CD14-positive monocyte (primary cell): ENCODE results near the gene RTN1. TPM values are rescaled to one million over a fixed set of nuclear protein-coding genes. Genes with fewer than 3 reads are reported as not detected.
A peak's percentile ranks its signal among the peaks of the same experiment; 100 is the strongest.

Source experiments
- DNase-seq, 3 donors: peaks; one replicate each; pipeline ENCODE4 v3.0.0-alpha.2; 2011 to 2022
- H2AFZ ChIP-seq: 2 replicates; pipeline ENCODE4 v1.6.0; 2012; ENCODE audit warnings: mild to moderate bottlenecking, low read depth, low read length, inconsistent platforms; ENCODE audit not compliant: insufficient read depth, poor library complexity, severe bottlenecking
- H3K27ac ChIP-seq, 2 donors: 1 replicate in 1 of 2; 2 replicates in 1 of 2; pipeline ENCODE4 v1.5.1; 2012 to 2013; ENCODE audit warnings: low read length in 2 of 2, control low read depth in 1 of 2, inconsistent platforms in 1 of 2, low read depth in 1 of 2, mild to moderate bottlenecking in 1 of 2
- H3K27me3 ChIP-seq, 2 donors: one replicate each; pipeline versions ENCODE4 v1.6.0 to v1.6.1; 2011 to 2013; ENCODE audit warnings: low read length in 2 of 2; ENCODE audit not compliant: control insufficient read depth in 2 of 2, insufficient read depth in 2 of 2
- H3K36me3 ChIP-seq, 2 donors: replicated peaks in 1 of 2; 1 replicate in 1 of 2; 2 replicates in 1 of 2; pipeline versions ENCODE4 v1.5.1 to v1.6.1; 2012 to 2013; ENCODE audit warnings: low read length in 2 of 2, control low read depth in 1 of 2, inconsistent platforms in 1 of 2, mild to moderate bottlenecking in 1 of 2; ENCODE audit not compliant: insufficient read depth in 2 of 2, control insufficient read depth in 1 of 2
- H3K4me1 ChIP-seq, 2 donors: 1 replicate in 1 of 2; 2 replicates in 1 of 2; pipeline versions ENCODE4 v1.5.1 to v1.6.1; 2012 to 2013; ENCODE audit warnings: low read length in 2 of 2, control low read depth in 1 of 2, inconsistent platforms in 1 of 2, mild to moderate bottlenecking in 1 of 2, moderate library complexity in 1 of 2; ENCODE audit not compliant: insufficient read depth in 2 of 2, control insufficient read depth in 1 of 2
- H3K4me2 ChIP-seq: replicated peaks from 2 replicates; pipeline ENCODE3; 2012; ENCODE audit warnings: low read length, moderate library complexity, mild to moderate bottlenecking; ENCODE audit not compliant: poor library complexity, severe bottlenecking; ENCODE audit errors: extremely low read depth
- H3K4me3 ChIP-seq, 3 experiments: fragments of 200-600 bp in 1 of 3; sonication (generic) in 1 of 3; replicated peaks in 1 of 3; 1 replicate in 2 of 3; 2 replicates in 1 of 3; pipeline ENCODE4 v1.5.1; 2011 to 2013; ENCODE audit warnings: low read length in 3 of 3, mild to moderate bottlenecking in 3 of 3, control low read depth in 2 of 3, low read depth in 2 of 3, inconsistent platforms in 1 of 3, moderate library complexity in 1 of 3
- H3K79me2 ChIP-seq: 2 replicates; pipeline ENCODE4 v1.6.0; 2012; ENCODE audit warnings: mild to moderate bottlenecking, control low read depth, inconsistent platforms, low read length, moderate library complexity; ENCODE audit not compliant: insufficient read depth
- H3K9ac ChIP-seq: 2 replicates; pipeline ENCODE4 v1.6.0; 2017; ENCODE audit warnings: low read length, mild to moderate bottlenecking; ENCODE audit not compliant: insufficient read depth, poor library complexity, severe bottlenecking
- H3K9me3 ChIP-seq, 2 donors: replicated peaks in 1 of 2; 1 replicate in 1 of 2; 2 replicates in 1 of 2; pipeline versions ENCODE4 v1.5.1 to v1.6.1; 2012 to 2013; ENCODE audit warnings: low read length in 2 of 2, control low read depth in 1 of 2; ENCODE audit not compliant: control insufficient read depth in 1 of 2, insufficient read depth in 1 of 2
- H4K20me1 ChIP-seq: 2 replicates; pipeline ENCODE4 v1.6.0; 2012; ENCODE audit warnings: mild to moderate bottlenecking, low read length, control low read depth, moderate library complexity; ENCODE audit not compliant: insufficient read depth
- H3K27ac Mint-ChIP-seq, 7 donors: one replicate each; pipeline ENCODE4 v1.8.0; 2020; ENCODE audit warnings: mild to moderate bottlenecking in 7 of 7, mixed read lengths in 7 of 7, moderate library complexity in 6 of 7, inconsistent platforms in 2 of 7
- H3K27me3 Mint-ChIP-seq, 3 donors: one replicate each; pipeline ENCODE4 v1.8.0; 2021 to 2022; ENCODE audit warnings: low read depth in 3 of 3, mild to moderate bottlenecking in 3 of 3, mixed read lengths in 3 of 3, moderate library complexity in 3 of 3, inconsistent platforms in 1 of 3
- H3K36me3 Mint-ChIP-seq, 2 donors: one replicate each; pipeline ENCODE4 v1.8.0; 2020; ENCODE audit warnings: mixed read lengths in 2 of 2, inconsistent platforms in 1 of 2, mild to moderate bottlenecking in 1 of 2
- H3K4me1 Mint-ChIP-seq: one replicate; pipeline ENCODE4 v1.8.0; 2020; ENCODE audit warnings: mild to moderate bottlenecking, mixed read lengths
- H3K4me3 Mint-ChIP-seq, 2 donors: one replicate each; pipeline ENCODE4 v1.8.0; 2020; ENCODE audit warnings: mild to moderate bottlenecking in 2 of 2, mixed read lengths in 2 of 2, moderate library complexity in 1 of 2
- H3K9me3 Mint-ChIP-seq, 7 donors: one replicate each; pipeline ENCODE4 v1.8.0; 2020 to 2022; ENCODE audit warnings: mixed read lengths in 7 of 7, mild to moderate bottlenecking in 6 of 7, moderate library complexity in 6 of 7, inconsistent platforms in 2 of 7
- WGBS: methylation state at CpG from one replicate; pipeline ENCODE4 v1.1.5; 2013; ENCODE audit warnings: missing lambda C conversion rate; ENCODE audit not compliant: insufficient coverage; 5-methylcytosine and 5-hydroxymethylcytosine counted together
- intact Hi-C, 2 donors: fragments of 100-400 bp; cut with micrococcal nuclease; formaldehyde crosslinking; loops; one replicate each; pipeline versions ENCODE4 v1.15.0 to v1.15.1; 2023
- polyA plus RNA-seq, 3 donors: library from polyadenylated mRNA; depleted of rRNA in 1 of 3; unstranded in 2 of 3; stranded (reverse) in 1 of 3; fragments of 300-500 nt in 2 of 3; fragments of >200 nt in 1 of 3; fragmentation: Illumina TruSeq in 2 of 3; gene quantifications; 1 replicate in 2 of 3; 2 replicates in 1 of 3; pipeline ENCODE4 v1.2.3, GENCODE V29; 2012 to 2021
- TF ChIP-seq, protein P1 (sequence below): fragments of 200-600 bp; IDR thresholded peaks from one replicate; pipeline ENCODE4 v1.8.0; 2022; ENCODE audit warnings: antibody characterized with exemption, mild to moderate bottlenecking

The RTN1 gene
- polyA plus RNA-seq, 3 donors, result 40.2 to 75.1 (median 55.0) TPM

- H3K36me3 ChIP-seq, result no peaks in the 10 kb centered on the region
- TF ChIP-seq, protein P1, sequence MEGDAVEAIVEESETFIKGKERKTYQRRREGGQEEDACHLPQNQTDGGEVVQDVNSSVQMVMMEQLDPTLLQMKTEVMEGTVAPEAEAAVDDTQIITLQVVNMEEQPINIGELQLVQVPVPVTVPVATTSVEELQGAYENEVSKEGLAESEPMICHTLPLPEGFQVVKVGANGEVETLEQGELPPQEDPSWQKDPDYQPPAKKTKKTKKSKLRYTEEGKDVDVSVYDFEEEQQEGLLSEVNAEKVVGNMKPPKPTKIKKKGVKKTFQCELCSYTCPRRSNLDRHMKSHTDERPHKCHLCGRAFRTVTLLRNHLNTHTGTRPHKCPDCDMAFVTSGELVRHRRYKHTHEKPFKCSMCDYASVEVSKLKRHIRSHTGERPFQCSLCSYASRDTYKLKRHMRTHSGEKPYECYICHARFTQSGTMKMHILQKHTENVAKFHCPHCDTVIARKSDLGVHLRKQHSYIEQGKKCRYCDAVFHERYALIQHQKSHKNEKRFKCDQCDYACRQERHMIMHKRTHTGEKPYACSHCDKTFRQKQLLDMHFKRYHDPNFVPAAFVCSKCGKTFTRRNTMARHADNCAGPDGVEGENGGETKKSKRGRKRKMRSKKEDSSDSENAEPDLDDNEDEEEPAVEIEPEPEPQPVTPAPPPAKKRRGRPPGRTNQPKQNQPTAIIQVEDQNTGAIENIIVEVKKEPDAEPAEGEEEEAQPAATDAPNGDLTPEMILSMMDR, result no peak
- H2AFZ ChIP-seq, result peak within 1 kb of the TSS; percentile 73
- peak within 1 kb of the TSS; percentile 47 for H3K9ac ChIP-seq
- no peaks in the 10 kb centered on the region for H3K9me3 ChIP-seq
- peaks cover 24 to 25% of the 10 kb centered on the region in 2 donors for H3K27me3 ChIP-seq
- DNase-seq, result peak in 1 of 3 donors; percentile 9
- 2% methylated on average over 32 of the region's 57 CpGs for WGBS
- no peaks in the 10 kb centered on the region for H4K20me1 ChIP-seq
- peaks cover 20 to 40% (median 31%) of the 10 kb centered on the region in 3 donors for H3K27me3 Mint-ChIP-seq
- H3K79me2 ChIP-seq, result no peaks in the 10 kb centered on the region
- peak within 1 kb of the TSS; percentile 12 to 69 (median 20) for H3K4me3 ChIP-seq
- intact Hi-C loops, result no loop called here
- H3K36me3 Mint-ChIP-seq, result peaks cover 0 to 2% of the 10 kb centered on the region in 2 donors
- H3K4me1 ChIP-seq, result peaks cover 11 to 12% of the 10 kb centered on the region in 2 donors
- H3K4me1 Mint-ChIP-seq, result peaks cover 13% of the 10 kb centered on the region
- H3K4me3 Mint-ChIP-seq, result peak within 1 kb of the TSS; percentile 75 to 96
- H3K4me2 ChIP-seq, result peak within 1 kb of the TSS; percentile 80
- no peak within 1 kb of the TSS for H3K27ac ChIP-seq
- H3K9me3 Mint-ChIP-seq, result peaks cover 0 to 6% (median 0%) of the 10 kb centered on the region in 7 donors
- peak within 1 kb of the TSS in 2 of 7 donors; percentile 24 to 27 for H3K27ac Mint-ChIP-seq
Measured at GRCh38 chr14:59919570-59920377, 49.2 kb upstream of the RTN1 start, which contains the start of gene LRRC9. Gene LRRC9, plus strand, starts transcription at chr14:59920144.

DNA sequence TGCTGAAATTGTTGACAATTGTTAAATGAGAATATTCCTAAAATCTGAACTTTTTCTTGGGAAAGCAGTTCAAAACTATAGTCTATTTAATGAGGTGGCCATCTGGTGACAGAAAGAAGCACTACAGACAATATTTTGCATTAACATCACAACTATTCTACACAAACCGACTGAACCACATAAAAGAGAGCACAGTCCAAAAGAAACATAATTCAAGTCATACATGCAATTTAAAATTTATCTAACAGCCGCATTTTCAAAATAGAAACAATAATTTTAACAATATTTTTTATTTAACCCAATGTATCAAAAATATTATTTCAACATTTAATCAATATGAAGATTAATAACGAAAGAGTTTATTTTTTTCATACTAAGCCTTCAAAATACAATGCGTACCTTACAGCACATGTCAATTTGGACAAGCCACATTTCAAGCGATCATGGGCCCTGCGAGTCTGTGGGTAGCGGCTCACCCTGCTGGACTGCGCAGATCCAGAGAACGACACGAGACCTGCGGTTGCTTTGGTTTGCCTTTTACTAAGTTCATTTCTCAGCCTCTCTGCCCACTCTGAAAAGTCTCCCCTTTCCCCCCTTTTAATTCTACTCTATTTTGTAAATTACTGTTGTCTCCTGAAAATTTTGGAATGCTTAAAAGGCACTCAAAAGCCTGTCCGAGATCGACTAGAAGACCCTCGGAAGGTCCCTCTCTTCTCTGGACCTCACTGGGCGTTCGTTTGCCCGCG lies 48.4 kb upstream of the RTN1 start:
- Histone ChIP-seq H3K4me3 (peak overlapping the region; percentile 12 to 69 (median 20)), H3K4me1 (peaks cover 11 to 12% of the 10 kb centered on the region in 2 donors), H3K27me3 (peaks cover 24 to 25% of the 10 kb centered on the region in 2 donors), H2AFZ (peak overlapping the region; percentile 73), H3K4me2 (peak overlapping the region; percentile 80), H3K27ac (no peak overlapping the region), H3K79me2 (no peaks in the 10 kb centered on the region), H4K20me1 (no peaks in the 10 kb centered on the region), H3K9ac (peak overlapping the region; percentile 47), H3K9me3 (no peaks in the 10 kb centered on the region), H3K36me3 (no peaks in the 10 kb centered on the region)
- intact Hi-C loops, result no loop called here
- peak overlapping the region in 2 of 7 donors; percentile 24 to 27 for H3K27ac Mint-ChIP-seq
- TF ChIP-seq, protein P1, result peak; percentile 76
- peaks cover 0 to 2% of the 10 kb centered on the region in 2 donors for H3K36me3 Mint-ChIP-seq
- peaks cover 0 to 6% (median 0%) of the 10 kb centered on the region in 7 donors for H3K9me3 Mint-ChIP-seq
- H3K4me3 Mint-ChIP-seq, result peak overlapping the region; percentile 75 to 96
- DNase-seq, result peak in 2 of 3 donors; percentile 11 to 37
- WGBS, result under 1% methylated on average over 15 of the region's 18 CpGs
- peaks cover 20 to 40% (median 31%) of the 10 kb centered on the region in 3 donors for H3K27me3 Mint-ChIP-seq
- H3K4me1 Mint-ChIP-seq, result peaks cover 13% of the 10 kb centered on the region
